GM10847 (cell line): ENCODE results near the gene MMP27.

Experiments
- POLR2A ChIP-seq: IDR thresholded peaks from 2 replicates; pipeline ENCODE4 v1.6.1; 2011; ENCODE audit not compliant: insufficient read length; ENCODE audit errors: extremely low read depth

The MMP27 gene

GRCh38 chr11:102709201-102709945 is 3.8 kb upstream of the MMP27 start:
- no peak for TF ChIP-seq POLR2A

DNA sequence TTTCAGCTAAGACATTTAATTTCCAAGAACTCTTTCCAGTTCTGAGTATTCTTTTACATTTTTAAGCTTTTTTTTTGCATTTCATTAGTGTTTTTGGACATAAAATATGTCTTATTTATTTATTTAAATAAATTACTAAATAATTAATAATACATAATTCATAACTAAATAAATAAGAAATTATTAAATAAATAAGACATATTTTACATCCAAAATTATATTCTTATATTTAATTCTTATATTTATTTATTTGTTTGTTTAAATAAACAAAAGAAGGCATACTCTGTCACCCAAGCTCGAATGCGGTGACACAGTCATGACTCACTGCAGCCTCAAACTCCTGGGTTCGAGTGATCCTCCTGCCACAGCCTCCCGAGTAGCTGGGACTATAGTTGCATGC is 3.1 kb upstream of the MMP27 start:
- no peak for TF ChIP-seq POLR2A

- no peak for TF ChIP-seq POLR2A
Observed at GRCh38 chr11:102704841-102705240, 728 bp downstream of the MMP27 start.

DNA sequence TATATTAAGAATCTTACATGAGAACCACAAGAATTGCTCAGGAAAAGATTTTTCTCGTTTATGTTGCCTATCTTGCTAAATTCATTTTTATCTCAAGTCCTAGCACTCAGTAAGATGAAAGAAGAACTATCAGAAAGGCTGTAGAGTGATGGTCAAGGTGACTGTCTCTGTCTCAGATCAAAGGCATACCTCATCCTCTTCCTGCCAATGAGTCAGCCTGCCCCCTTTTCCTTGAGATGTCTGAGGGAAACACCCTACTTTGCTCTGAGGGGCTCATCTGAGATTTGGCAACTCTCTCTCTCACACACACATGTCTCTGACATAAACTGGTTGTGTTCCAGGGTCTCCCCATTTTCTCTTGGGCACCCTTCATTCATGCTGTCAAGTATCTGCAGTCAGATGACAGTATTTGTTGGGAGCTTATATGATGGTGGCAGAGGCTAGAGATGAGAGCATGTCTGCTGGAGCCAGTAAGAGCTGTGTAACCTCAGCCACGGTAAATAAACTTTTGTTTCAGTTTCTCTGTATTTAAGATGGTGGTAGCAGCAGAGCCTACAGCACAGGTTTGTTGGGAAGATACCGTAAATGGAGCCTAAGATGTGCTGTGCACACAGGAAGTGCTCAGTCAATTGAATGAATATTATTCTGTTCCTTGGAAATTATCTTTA is 1.6 kb downstream of the MMP27 start:
- TF ChIP-seq POLR2A: no peak

GRCh38 chr11:102695201-102695600 is 10.4 kb downstream of the MMP27 start:
- TF ChIP-seq POLR2A: no peak

- no peak for TF ChIP-seq POLR2A
Observed at GRCh38 chr11:102685754-102686153, 19.8 kb downstream of the MMP27 start.

DNA sequence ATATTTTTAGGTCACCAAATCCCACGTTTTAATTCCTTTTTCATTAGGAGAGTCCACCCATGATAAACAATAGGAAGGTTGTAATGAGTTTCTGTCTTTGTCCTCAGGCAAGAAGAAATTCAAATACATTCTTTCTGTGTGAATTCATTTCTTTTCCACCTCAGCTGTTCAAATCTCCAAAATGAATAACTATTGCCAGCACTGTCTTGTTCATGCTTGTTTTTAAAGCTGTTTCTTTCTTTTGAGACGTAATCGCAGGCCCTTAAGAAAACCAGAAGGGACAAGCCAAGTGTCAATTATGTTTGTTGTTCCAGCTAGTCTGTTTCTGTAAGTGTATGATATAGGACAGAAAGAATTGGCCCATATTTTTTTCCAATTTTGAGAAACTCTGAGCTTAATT is 20.2 kb downstream of the MMP27 start:
- TF ChIP-seq POLR2A: no peak

- no peak for TF ChIP-seq POLR2A
Observed at GRCh38 chr11:102683277-102683676, 22.3 kb downstream of the MMP27 start.

DNA sequence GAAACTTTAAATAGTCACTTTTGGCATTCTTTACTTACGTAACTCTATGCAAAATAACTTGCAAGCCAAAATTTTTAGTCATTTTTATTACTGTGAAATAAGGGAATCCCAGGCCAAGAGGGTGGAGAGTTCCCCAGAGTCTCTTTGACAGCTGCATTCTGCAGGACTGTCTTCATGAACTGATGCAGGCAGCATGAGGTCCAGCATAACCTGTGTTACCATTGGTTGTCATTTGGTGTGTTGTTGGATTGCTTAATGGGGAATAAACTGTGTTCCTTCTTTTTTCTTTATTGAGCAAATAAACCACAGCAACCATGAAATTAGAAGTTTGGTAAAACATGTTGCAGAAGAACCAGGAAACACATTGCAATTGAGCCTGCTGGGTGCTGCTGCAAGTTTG is 24.6 kb downstream of the MMP27 start:
- no peak for TF ChIP-seq POLR2A

DNA sequence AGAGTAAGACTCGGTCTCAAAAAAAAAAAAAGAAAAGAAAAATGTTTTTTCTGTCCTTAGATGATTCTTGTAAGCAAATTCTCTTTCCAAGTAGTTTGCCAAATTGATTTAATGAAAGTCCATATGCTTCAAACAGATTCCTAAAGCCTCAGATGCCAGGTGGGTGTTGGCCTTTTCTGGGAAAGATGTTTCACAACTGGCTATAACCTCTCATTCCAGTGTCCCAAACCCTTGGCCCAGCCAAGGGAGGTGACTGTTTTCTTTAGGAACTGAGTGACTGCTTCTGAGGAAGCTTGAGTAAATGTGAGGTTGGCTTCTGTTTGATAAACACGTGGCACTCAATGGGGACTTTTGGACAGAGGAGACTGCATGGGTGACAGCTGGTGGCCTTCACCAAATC is 27.5 kb downstream of the MMP27 start:
- TF ChIP-seq POLR2A: no peak

- TF ChIP-seq POLR2A: no peak
Observed at GRCh38 chr11:102676084-102676483, 29.5 kb downstream of the MMP27 start.

GRCh38 chr11:102669664-102670063 is 35.9 kb downstream of the MMP27 start:
- no peak for TF ChIP-seq POLR2A

- TF ChIP-seq POLR2A: no peak
Observed at GRCh38 chr11:102666331-102666957, 39.1 kb downstream of the MMP27 start.

DNA sequence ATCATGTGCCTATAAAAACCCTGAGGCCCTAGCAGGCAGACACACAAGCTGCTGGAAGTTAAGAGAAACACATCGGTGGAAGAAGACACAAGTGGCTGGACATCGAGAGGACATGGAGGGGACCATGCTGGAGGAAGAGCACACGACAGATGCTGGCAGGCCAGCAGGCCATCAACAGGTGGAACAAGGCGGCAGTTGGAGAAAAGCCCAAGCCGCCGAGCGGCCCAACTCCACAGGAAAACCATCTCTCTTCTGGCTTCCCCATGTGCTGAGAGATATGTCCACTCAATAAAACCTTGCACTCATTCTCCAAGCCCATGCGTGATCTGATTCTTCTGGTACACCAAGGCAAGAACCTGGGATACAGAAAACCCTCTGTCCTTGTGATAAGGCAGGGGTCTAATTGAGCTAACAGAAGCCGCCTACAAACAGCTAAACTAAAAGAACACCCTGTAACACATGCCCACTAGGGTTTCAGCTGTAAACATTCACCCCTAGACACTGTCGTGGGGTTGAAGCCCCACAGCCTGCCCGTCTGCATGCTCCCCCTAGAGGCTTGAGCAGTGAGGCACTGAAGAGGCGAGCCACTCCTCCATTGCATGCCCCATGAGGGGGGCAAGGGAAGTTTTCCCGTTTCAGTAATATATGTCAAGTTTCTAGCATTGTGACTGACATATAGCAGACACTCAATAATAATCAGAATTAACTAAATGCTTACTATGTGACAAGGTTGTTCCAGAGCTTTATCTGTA is 41.4 kb downstream of the MMP27 start:
- no peak for TF ChIP-seq POLR2A

DNA sequence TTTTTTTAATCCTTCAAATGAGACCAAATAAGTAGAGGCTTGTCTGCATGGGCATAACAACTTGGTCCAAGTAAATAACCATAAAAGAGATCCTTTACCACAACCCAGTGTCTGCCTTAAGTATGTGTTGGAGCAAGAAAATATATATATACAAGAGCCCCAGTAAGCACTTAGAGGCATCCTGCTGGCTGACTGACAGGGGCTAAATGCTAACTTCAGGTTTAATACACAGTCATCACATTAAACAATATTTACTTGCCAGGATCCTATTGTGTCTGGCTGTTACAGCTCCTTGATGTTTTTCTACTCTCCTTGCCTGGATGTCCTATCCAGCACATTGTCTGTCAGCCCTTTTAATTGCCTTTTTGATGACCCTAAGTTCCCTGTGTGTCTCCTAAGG is 43.0 kb downstream of the MMP27 start:
- TF ChIP-seq POLR2A: no peak

GRCh38 chr11:102661040-102661439 is 44.5 kb downstream of the MMP27 start:
- no peak for TF ChIP-seq POLR2A
